Stimulated activated CD4-positive, alpha-beta T cell treated with anti-CD3 and anti-CD28 coated beads, Interleukin-12 subunit alpha, Interleukin-12 subunit beta, amount 100 ng/mL, for 48 hours (primary cell): ENCODE data around the gene GRAMD1C.

Source experiments
- DNase-seq, 3 donors: peaks; one replicate each; pipeline ENCODE4 v3.0.0-alpha.2; 2020; ENCODE audit warnings: low read depth in 2 of 3, low spot score in 1 of 3

GRAMD1C gene

GRCh38 chr3:113948015-113948917 is 109.7 kb downstream of the GRAMD1C start:
- peak in 2 of 3 donors; percentile 1 to 5 for DNase-seq

DNA sequence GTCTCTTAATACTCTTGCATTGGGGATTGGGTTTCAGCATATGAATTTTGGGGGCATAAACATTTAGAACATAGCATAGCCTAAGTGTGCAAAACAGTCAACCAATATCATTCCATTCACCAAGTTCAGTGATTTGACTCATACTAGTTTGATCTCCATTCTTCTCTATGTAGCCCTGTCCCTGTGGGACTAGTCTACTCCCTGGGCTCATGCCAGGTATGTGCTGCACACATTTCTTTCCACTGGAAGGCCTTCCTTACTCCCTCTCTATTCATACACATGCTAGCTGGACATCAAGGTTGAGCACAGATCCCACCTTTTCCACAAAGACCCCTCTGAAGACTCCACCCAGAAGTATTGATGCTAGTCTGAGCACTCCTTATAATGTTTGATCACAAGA is 114.3 kb downstream of the GRAMD1C start:
- DNase-seq = no peak

DNA sequence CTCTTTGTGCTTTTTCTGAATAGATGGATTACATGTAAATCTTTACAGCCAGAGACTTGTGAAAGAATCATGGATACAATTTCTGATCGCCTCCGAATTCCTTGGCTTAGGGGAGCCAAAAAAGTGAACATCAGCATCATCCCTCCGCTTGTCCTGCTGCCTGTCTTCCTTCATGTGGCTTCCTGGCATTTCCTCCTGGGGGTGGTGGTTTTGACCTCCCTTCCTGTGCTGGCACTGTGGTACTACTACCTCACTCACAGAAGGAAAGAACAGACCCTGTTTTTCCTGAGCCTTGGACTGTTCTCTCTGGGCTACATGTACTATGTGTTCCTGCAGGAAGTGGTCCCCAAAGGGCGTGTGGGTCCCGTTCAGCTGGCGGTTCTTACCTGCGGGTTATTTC is 115.1 kb downstream of the GRAMD1C start:
- DNase-seq = no peak

GRCh38 chr3:113954091-113954685 is 115.6 kb downstream of the GRAMD1C start:
- no peak for DNase-seq

DNA sequence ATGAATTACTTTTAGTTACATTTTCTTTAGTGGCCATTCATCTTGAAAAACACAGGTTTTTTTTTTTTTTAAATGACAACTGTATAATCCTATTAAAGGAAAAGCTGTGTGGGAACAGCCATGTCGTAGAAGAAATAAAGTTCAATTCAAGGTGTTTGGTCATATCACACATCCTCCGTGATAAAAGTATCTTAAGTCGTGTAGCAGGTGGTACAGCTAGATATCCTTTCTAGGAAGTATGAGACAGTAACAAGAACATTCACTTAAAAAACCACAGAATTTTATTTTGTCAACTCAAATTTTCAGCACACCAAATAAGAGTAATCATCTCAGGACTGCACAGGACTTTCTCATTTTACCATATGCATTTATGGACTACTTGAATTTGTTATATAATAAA is 125.3 kb downstream of the GRAMD1C start:
- DNase-seq = no peak

DNA sequence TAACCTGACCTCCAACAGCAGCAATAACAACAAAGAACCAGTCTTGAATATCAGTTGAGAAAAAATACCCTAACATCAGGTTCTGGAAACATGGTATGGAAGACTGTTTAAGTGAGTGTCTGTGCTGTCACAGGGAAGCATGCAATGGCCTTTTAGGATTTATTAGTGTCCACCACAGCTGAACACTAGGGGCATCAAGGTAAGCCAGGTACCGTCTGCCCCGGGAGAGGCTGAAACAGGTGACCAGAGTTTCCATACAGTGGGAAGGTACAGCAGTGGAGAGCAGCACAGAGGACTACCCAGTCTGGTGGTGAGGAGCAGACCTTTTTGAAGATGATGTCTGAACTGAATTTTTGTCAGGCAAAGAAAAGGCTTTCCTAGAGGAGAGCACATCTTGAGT is 127.6 kb downstream of the GRAMD1C start:
- DNase-seq = no peak

DNA sequence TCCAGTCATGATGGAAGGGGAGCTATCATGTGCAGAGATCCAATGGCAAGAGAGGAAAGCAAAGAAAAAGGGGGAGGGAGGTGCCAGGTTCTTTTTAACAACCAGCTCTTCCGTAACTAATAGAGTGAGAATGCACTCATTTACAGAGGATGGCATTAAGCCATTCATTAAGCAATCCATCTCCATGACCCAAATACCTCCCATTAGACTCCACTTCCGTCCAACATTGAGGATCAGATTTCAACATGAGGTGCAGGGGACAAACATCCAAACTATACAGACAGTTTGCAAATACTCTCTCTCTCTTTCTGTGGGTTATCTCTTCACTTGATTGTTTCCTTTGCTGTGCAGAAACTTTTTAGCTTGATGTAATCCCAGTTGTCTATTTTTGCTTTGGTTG is 130.4 kb downstream of the GRAMD1C start:
- DNase-seq = no peak

GRCh38 chr3:113977822-113978221 is 139.2 kb downstream of the GRAMD1C start:
- no peak for DNase-seq

DNA sequence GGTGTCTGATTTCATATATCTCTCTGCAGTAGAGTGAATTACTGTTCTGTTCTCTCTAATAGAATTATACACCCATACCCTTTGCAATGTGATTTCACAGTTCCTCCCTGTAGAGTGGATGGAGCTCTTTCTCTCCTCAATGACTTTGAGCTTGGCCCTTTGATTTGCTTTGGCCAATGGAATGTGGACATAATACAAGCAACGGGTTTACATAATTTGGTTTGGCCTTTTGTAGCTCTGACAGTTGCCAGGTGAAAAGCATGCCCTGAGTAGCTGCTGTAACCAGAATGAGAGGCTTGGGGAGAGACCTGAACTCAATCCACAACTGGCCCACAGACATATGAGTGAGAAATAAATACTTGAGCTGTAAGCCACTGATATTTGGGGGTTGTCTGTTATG is 141.3 kb downstream of the GRAMD1C start:
- no peak for DNase-seq

DNA sequence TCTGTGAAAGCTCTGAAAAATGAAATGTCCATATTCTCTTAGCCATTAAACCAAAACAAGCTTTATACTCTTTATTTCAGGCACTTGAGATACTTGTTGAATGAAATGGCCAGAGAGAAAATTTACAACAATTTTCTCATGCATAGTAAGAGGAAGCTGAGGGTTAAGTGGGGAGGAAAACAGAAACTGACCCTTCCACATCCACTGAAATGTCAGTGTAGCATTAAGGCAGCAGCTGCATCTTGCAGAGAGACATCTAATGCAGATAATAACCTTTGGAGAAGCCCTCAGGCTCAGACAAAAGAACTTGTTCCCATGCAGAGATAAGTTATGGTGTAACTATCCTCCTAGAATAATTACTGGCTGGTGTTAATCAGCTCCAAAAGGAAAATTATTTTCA is 143.2 kb downstream of the GRAMD1C start:
- DNase-seq = no peak

- DNase-seq = no peak
Observed at GRCh38 chr3:113983544-113983943, 145.0 kb downstream of the GRAMD1C start.

GRCh38 chr3:113985541-113985940 is 147.0 kb downstream of the GRAMD1C start:
- no peak for DNase-seq
